Bone marrow (tissue), 2 donors: ENCODE measurements around the gene BCAT1.

ENCODE experiments used
- DNase-seq, 2 donors: peaks; one replicate each; lab custom pipeline; 2025; lab: John Stamatoyannopoulos, UW

BCAT1 gene

DNA sequence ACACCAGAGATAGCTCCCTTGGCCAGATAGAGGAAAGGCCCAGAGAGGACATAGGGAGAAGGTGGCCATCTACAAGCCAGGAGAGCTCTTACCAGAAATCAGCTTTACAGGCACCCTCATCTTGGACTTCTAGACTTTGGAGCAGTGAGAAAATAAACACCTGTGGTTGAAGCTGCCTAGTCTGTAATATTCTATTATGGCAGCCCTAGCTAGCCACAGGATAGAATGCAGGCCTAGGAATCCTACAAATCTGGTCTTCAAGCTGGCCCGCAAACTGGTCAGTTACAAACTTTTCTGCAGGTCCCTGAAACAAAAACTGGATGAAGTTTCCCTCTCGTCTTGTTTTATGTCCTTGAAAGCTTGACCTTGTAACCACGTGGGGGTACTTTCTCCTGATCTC lies 92.4 kb downstream of the BCAT1 start:
- no peak for DNase-seq

- peak in 1 of 2 donors; percentile 73 for DNase-seq
These were observed 94.0 kb downstream of the BCAT1 start for GRCh38 chr12:24854908-24855307.

GRCh38 chr12:24854017-24854416 lies 94.9 kb downstream of the BCAT1 start:
- no peak for DNase-seq

DNA sequence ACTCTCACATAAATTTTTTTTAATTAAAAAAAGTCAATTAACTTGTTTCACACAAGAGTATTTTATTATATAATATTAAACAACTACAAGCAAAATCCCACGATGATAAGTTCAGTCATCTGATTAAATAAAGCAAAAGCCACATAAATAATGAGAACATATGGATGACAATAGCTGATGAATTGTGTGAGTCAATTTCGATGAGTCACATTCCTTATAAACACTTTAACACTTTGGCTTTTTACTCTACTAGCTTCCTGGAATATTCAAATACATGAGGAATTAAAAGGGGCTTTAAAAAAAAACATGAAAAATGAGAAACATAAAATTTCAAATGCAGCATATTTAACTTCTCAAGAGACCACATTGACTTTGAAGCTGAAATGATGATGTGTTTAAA lies 95.3 kb downstream of the BCAT1 start:
- peak in 1 of 2 donors; percentile 59 for DNase-seq

GRCh38 chr12:24853094-24853493 lies 95.8 kb downstream of the BCAT1 start:
- no peak for DNase-seq

DNA sequence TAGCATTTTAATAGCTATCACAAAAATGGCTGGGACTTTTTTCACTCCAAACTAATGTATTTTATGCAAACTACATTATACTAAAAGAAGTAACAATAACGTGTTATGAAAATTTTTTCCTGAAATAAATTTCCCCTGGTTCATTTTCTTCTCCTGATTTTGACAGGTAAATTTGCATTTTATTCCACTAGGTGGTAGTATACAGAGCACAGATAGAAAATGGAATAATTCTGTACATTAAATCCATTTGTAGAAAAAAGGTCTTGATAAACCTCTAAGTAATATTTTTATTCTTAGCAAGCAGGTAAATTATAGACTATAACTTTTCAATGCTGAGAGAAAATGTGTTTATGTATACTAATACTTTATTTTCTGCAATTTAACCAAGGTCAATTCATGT lies 96.5 kb downstream of the BCAT1 start:
- DNase-seq, result no peak

DNA sequence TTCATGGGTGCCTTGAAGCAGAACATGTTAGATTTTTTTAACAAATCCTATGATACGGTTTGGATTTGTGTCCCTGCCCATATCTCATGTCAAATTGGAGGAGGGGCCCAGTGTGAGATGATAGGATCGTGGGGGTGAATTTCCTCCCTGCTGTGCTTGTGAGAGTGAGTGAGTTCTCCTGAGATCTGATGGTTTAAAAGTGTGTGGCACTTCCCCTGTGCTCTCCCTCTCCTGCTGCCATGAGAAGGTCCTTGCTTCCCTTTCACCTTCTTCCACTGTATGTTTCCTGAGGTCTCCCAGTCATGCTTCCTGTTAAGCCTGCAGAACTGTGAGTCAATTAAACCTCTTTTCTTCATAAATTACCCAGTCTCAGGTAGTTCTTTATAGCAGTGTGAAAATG lies 97.0 kb downstream of the BCAT1 start:
- DNase-seq, result peak in 1 of 2 donors; percentile 29

DNA sequence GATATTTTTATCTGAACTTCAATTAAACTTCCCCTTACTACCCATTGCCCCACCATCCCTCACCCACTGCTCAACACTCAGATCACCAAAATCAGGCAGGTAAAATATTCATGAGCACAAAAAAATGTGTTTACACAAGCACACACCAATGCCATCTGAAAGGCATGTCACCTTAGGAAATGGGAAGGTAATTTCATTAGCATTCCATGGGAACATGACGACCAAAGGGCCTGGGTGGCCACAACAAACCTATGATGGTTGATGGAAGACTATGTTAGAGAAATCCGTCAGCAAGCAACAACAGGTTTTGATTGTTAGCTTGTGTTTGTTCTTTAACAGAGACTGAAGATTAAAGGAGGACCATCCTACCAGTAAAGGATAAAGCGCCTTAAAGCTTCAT lies 97.6 kb downstream of the BCAT1 start:
- no peak for DNase-seq

DNA sequence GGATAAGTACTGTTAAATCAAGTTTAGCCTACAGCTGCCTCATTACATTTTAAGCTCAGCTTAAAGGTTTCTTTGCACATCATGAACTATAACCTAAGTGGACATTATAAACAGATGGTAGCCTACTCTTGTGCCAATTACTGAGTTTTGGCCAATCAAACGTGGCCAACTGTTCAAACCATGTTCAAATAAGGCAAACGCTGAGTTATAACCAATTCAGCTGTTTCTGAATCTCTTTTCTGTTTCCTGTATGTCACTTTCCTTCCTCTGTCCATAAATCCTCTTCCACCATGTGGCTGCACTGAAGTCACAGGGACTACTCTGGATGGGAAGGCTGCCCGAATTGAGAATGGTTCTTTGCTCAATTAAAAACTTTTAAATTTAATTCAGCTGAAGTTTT lies 98.4 kb downstream of the BCAT1 start:
- peak in 1 of 2 donors; percentile 4 for DNase-seq

DNA sequence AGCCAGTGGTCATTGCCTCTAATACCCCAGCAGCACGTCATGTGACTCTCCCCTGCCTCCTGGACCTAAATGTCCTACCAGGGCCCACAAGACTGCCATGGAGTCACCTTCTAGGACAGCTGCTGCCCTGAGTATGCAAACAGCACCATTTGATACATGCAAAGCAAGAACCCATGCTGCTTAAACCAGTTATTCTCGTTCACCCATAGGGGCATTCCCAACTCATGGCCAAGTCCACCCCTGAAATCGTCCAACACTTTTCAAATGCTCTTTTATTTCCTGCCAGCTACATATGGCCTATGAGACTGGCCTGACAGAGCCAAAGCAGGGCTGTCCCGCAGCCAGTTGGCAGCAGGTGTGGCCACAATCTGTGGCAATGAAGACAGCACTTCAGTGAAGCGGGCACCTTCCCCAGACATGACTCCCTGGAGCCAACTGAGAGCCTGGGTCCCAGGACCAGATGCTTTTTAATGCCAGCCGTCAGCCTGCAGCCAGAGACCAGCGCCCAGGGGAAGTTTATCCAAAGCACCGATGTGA lies 99.9 kb downstream of the BCAT1 start:
- DNase-seq, result no peak

DNA sequence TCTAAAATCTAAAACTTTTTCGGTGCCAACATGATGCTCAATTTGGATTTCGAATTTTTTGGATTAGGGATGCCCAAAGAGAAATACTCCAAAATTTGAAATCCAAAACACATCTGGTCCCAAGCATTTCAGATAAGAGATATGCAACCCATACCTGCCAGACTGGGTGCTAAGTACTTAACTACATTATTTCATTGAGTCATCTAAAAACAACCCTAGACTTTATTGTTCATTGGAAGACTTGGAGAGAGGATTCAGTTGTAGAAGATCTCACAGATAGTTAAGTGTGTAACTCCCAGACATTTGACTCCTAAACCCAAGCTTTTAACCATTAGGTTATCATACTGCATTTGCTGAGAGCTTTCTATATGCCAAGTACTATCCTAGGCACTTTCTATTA lies 102.2 kb downstream of the BCAT1 start:
- no peak for DNase-seq

DNA sequence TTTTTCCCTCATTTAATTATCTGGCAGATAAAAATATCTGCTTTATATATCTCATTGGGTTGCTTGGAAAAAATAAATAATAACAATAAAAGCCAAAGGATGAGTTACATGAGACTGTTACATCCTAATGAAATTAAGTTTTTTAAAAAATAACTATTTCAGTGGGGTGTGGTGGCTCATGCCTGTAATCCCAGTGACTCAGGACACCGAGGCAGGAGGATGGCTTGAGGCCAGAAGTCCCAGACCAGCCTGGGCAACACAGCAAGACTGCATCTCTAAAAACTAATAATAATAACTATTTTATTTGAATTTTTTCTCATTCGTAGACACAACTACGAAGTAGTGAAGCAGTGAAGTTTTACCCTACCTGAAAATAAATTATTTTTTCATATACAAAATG lies 103.3 kb downstream of the BCAT1 start:
- DNase-seq, result no peak

DNA sequence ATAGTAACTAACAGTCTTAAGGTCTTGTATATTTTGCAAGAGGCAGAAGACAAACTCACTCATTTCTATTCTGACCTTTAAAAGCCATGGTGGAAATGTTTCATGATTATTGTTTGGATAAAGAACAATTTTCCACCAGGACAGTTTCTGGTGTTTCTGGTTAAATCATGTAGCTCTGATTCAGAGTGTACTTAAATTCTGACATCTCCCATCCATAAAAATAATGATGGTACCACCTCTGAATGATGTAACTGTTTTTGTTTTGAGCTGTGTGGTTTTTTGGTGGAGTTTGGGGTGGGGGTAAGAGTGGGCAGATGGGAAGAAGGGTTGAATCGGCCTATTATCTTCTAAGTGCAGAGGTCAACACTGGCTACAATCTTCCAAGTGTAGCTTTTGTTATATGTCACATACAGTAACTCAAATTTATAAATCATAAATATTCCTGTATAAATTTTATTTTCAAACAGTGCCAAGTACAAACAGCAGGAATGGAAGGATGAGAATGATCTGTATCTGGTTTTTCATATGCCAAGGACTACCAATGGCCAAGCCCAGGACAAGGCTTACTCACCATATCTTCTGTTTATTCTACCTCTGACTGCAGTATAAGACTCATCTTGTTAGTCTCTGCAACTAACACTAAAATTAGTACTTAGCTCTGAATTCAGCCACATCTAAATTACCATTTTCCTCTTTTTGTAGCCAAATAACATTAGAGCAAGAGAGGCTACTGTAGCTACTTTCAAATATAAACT lies 108.7 kb downstream of the BCAT1 start:
- DNase-seq, result no peak

DNA sequence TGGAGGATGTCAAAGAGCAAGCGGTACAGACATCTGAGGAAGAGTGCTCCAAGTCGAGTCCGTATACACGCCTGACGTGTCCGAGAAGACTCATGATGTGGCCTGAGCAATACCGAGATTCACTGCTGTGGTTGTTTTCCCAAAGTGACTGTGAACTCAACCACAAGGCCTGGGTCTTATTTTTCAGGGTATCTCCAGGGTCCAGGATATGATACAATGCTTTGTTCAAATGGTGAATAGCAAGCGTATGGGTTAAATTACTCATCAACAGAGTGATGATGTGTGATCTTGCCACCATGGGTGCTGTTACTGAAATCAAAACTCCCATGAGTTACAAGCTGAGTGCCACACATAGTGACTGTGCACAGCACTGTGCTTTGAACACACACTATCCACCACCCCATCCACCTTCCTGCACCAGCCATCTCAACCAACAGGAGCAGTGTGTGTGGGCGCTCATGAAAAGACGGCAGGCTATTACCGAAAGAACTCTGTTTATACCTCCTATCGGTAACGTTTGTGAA lies 109.6 kb downstream of the BCAT1 start:
- peak in 1 of 2 donors; percentile 6 for DNase-seq

- peak in 1 of 2 donors; percentile 54 for DNase-seq
These were observed 110.4 kb downstream of the BCAT1 start for GRCh38 chr12:24838531-24838950.

GRCh38 chr12:24835377-24835776 lies 113.5 kb downstream of the BCAT1 start:
- no peak for DNase-seq

DNA sequence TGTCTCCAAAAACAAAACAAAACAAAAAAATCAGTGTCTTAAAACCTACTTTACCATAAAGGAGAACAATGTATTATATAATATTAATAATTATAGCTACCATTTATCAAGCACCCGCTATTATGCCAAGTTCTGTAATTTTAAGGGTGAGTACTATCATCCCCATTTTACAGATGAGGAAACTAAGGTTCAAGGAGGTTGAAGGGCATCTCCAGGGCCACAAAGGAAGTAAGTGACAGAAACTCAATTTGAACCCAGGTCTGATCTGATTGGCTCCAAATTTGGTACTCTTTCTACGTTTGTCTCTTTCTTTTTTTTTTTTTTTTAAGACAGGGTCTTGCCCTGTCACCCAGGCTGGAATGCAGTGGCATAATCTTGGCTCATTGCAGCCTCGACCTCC lies 115.4 kb downstream of the BCAT1 start:
- no peak for DNase-seq

DNA sequence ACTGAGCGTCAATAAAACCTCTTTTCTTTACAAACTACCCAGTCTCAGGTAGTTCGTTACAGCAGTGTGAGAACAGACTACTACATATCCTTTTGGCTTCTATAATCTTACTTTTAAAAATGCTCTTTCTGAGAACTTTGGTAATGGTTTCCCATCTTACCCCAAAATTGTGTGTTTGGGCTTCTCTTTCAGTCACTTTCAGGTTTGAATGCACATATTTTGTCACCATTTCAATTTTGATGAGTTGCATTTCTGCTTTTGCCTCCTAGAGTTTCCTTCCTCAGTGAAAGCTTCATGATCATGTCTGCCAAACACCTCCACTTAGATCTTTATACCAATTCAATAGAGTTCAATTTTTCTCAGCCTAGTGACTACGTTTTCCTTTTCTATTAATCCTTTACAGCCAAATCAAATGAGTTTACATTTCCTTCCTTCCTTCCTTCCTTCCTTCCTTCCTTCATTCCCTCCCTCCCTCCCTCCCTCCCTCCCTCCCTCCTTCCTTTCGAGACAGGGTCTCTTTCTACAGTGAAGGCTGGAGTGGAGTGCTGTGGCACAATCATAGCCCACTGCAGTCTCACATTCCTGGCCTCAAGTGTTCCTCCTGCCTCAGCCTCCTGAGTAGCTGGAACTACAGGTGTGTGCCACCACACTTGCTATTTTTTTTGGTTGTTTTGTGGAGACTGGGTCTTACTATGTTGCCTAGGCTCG lies 124.9 kb downstream of the BCAT1 start:
- no peak for DNase-seq

DNA sequence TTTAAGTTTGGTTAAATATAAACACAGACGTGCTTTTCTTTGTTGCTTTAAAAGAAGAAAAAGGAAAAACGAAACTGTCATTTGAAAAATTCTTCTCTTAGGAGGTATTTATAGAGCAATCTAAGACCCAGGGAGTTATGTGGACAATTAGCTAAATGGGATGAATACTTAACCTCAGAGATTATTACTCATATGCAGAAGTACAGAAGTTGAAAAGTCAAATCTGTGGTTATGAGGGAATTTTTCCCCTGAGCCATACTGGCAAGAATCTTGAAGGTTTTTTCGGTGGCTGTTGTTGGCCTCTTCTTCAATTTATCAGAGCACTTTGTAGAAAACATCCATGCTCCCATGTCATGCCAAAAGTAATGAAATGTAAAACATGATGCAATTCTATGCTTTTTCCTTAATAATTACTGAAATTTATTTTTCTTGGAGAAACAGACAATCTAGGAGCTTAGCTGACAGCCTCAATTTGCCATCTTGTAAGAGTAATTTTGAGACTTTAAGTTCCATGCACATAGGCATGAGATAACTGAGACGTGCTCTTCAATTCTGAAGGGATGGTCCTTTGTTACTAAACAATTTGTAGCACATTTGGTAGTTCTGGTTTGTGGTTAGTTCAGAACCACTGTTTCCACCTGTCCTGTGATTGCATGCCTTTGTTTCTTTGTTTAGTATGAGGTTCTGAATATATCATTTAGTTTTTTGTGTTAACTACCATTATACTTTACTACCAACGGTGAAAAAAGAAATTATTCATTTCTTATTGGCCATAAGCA lies 126.6 kb downstream of the BCAT1 start:
- DNase-seq, result no peak

- no peak for DNase-seq
These were observed 127.2 kb downstream of the BCAT1 start for GRCh38 chr12:24821691-24822090.

GRCh38 chr12:24820872-24821271 lies 128.0 kb downstream of the BCAT1 start:
- no peak for DNase-seq

GRCh38 chr12:24818351-24818750 lies 130.6 kb downstream of the BCAT1 start:
- DNase-seq, result no peak
